NCI-H2196 (cell line): ENCODE results near the gene KCNG2.
"Not testable (repeated sequence)": the region's sequence is repeated elsewhere in the genome, so short reads cannot be mapped to it uniquely, and the experiment has no call there.

Source experiments
- DNase-seq: peaks from one replicate; lab custom pipeline; 2025; ENCODE audit not compliant: unreplicated experiment; lab: John Stamatoyannopoulos, UW

The KCNG2 gene

GRCh38 chr18:79868811-79869541 is 71.2 kb downstream of the KCNG2 start:
- DNase-seq, result no peak

GRCh38 chr18:79869591-79870300 is 72.0 kb downstream of the KCNG2 start:
- DNase-seq, result no peak

- DNase-seq, result peak; percentile 9
Observed at GRCh38 chr18:79870301-79871025, 72.7 kb downstream of the KCNG2 start.

GRCh38 chr18:79871026-79871390 is 73.3 kb downstream of the KCNG2 start:
- no peak for DNase-seq

GRCh38 chr18:79871481-79872091 is 73.8 kb downstream of the KCNG2 start:
- no peak for DNase-seq

- no peak for DNase-seq
Observed at GRCh38 chr18:79872527-79873444, 75.0 kb downstream of the KCNG2 start.

- no peak for DNase-seq
Observed at GRCh38 chr18:79873449-79874110, 75.8 kb downstream of the KCNG2 start.

GRCh38 chr18:79874553-79875530 is 77.1 kb downstream of the KCNG2 start:
- no peak for DNase-seq

- DNase-seq, result no peak
Observed at GRCh38 chr18:79875531-79875919, 77.8 kb downstream of the KCNG2 start.

GRCh38 chr18:79875931-79876461 is 78.3 kb downstream of the KCNG2 start:
- DNase-seq, result no peak

- no peak for DNase-seq
Observed at GRCh38 chr18:79876497-79876896, 78.8 kb downstream of the KCNG2 start.

- no peak for DNase-seq
Observed at GRCh38 chr18:79877163-79878091, 79.7 kb downstream of the KCNG2 start.

GRCh38 chr18:79878246-79878645 is 80.5 kb downstream of the KCNG2 start:
- DNase-seq, result not testable (repeated sequence)

GRCh38 chr18:79878741-79879378 is 81.1 kb downstream of the KCNG2 start:
- no peak for DNase-seq

GRCh38 chr18:79879566-79879965 is 81.8 kb downstream of the KCNG2 start:
- no peak for DNase-seq

GRCh38 chr18:79881695-79882094 is 84.0 kb downstream of the KCNG2 start:
- no peak for DNase-seq
